Right lobe of liver (tissue), 6 donors: ENCODE data around the gene RBM33. TPM values are rescaled to one million over a fixed set of nuclear protein-coding genes. Genes with fewer than 3 reads are reported as not detected.

Experiments
- ATAC-seq, 4 donors: fragments of 200-7000 bp; cut with Tn5 transposase; one replicate each; pipeline ENCODE4 v1.9.1; 2020; ENCODE audit warnings: mild to moderate bottlenecking in 4 of 4, moderate library complexity in 4 of 4
- DNase-seq, 3 donors: peaks; one replicate each; pipeline ENCODE4 v3.0.0-alpha.2; 2020
- H3K27ac ChIP-seq, 3 donors: fragments of 200-600 bp; one replicate each; pipeline ENCODE4 v1.8.0; 2022
- H3K27me3 ChIP-seq, 2 donors: fragments of 200-600 bp; one replicate each; pipeline ENCODE4 v1.8.0; 2022
- H3K36me3 ChIP-seq, 4 donors: fragments of 200-600 bp; sonication (generic) in 1 of 4; one replicate each; pipeline versions ENCODE4 v1.5.1 to v1.8.0; 2017 to 2022; ENCODE audit warnings: control low read depth in 1 of 4
- H3K4me1 ChIP-seq, 4 donors: fragments of 200-600 bp; sonication (generic) in 1 of 4; one replicate each; pipeline versions ENCODE4 v1.5.1 to v1.8.0; 2017 to 2022; ENCODE audit warnings: control low read depth in 1 of 4
- H3K4me3 ChIP-seq, 3 donors: fragments of 200-600 bp; one replicate each; pipeline ENCODE4 v1.8.0; 2022
- H3K9me3 ChIP-seq, 4 donors: fragments of 200-600 bp; sonication (generic) in 1 of 4; one replicate each; pipeline versions ENCODE4 v1.5.1 to v1.8.0; 2017 to 2022; ENCODE audit warnings: control low read depth in 1 of 4
- CTCF ChIP-seq, 4 donors: fragments of 200-600 bp in 3 of 4; fragments of 450-650 bp in 1 of 4; IDR thresholded peaks; one replicate each; pipeline versions ENCODE4 v1.5.1 to v1.8.0; 2016 to 2022; ENCODE audit warnings: antibody characterized with exemption in 4 of 4, mild to moderate bottlenecking in 2 of 4
- POLR2A ChIP-seq: fragments of 450-650 bp; IDR thresholded peaks from one replicate; pipeline ENCODE4 v1.6.1; 2017; ENCODE audit warnings: antibody characterized with exemption, mild to moderate bottlenecking
- WGBS: methylation state at CpG from one replicate; pipeline ENCODE4 v1.1.6; 2018; ENCODE audit warnings: low coverage, low lambda C conversion rate; ENCODE audit not compliant: insufficient coverage; ENCODE audit errors: missing lambda C conversion rate; 5-methylcytosine and 5-hydroxymethylcytosine counted together
- intact Hi-C, 2 donors: fragments of 100-400 bp; cut with DNase I; formaldehyde crosslinking; loops; one replicate each; pipeline versions ENCODE4 v1.11.2 to v1.14.1; 2022
- total RNA-seq, 6 experiments: library from RNA; depleted of rRNA in 2 of 6; stranded (reverse); fragments of >200 nt in 2 of 6; fragmentation: NEBNext Ultra II Directional in 3 of 6; extraction: Animal tissue kit (Norgen Biotek cat#: 25700) in 3 of 6; gene quantifications; one replicate each; pipeline versions ENCODE4 v1.1.0 to v1.2.4, GENCODE V29; 2016 to 2023
- donor health status: DM: no; HTN: yes; CAD: no.
- donor health status: DM: no; HTN: no; CAD: no.
- donor health status: DM: no; HTN: no; CAD: no.
- donor health status: DM: no; HTN: yes; CAD: no.
- donor health status: DM: no; HTN: yes; CAD: no.

RBM33 gene
- total RNA-seq, 6 experiments from 2014 or later: 24.9 to 55.1 (median 32.0) TPM

- DNase-seq (peak in 1 of 3 donors; percentile 14), ATAC-seq (no peak)
- no peak overlapping the region for H3K27ac ChIP-seq
- no peaks in the 10 kb centered on the region for H3K9me3 ChIP-seq
- intact Hi-C loops: loop anchor here (10.0 kb wide), 2 partner anchors 669 to 679 kb away; no protein-coding TSS in a partner anchor
- H3K27me3 ChIP-seq: no peaks in the 10 kb centered on the region
- peaks cover 0 to 3% (median 0%) of the 10 kb centered on the region in 4 donors for H3K4me1 ChIP-seq
- no CpG with 5 or more reads among the region's 8 CpGs for WGBS
- TF ChIP-seq POLR2A (no peak), CTCF (IDR thresholded peaks at IDR 0.05) (no peak)
- H3K36me3 ChIP-seq: no peaks in the 10 kb centered on the region
- no peak overlapping the region for H3K4me3 ChIP-seq
These were observed 151.5 kb downstream of the RBM33 start for GRCh38 chr7:155795951-155796350.

DNA sequence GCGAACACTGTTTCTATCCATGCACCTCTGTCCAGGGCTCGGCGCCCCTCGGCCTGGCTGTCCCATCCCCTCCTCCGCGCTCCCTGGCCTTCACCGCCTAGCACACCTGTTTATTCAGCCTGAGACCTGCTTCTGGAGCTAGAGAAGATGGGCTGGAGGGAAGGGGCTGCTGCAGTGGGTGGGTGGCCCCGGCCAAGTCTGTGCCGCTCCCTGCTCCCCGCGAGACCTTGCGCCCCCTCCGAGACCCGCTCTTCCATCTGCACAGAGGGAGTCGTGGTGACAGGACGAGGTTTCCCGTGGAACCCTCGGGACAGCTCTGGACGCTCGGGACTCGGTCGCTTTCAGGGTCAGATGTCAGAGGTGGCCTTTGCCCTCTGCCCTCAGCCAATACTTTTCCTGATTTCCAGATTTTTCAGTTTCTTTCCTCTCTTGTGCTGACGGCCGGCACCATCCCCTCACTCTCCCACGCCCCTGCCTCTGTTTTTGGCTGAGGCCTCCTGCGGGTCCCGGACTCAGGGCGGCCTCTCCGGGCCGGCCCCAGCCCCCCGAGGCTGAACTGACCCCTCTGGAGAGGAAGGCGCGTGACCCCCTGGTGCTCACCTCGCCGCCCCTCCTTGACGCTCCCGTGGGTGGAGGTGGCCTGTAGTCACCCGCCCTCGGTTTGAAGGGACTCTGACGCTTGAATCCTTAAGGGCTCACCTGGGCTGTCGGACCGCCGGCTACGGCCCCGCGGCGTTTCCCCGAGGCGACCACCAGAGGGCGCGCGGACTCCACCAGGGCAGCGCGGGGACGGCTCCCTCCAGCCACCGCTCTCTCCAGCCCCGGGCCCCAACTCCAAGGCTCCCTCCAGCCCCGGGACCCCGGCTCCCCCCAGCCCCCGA, 152.2 kb downstream of the RBM33 start:
- Histone ChIP-seq H3K27ac (peak overlapping the region in 2 of 3 donors; percentile 52 to 73), H3K27me3 (no peaks in the 10 kb centered on the region), H3K36me3 (no peaks in the 10 kb centered on the region), H3K4me3 (peak overlapping the region; percentile 32 to 60 (median 45)), H3K4me1 (peaks cover 0 to 9% (median 0%) of the 10 kb centered on the region in 4 donors), H3K9me3 (no peaks in the 10 kb centered on the region)
- TF ChIP-seq POLR2A (no peak), CTCF (IDR thresholded peaks at IDR 0.05) (peak; percentile 89 to 92 (median 90))
- peak; percentile 90 to 96 (median 94) for ATAC-seq
- intact Hi-C loops: loop anchor here (10.0 kb wide), 2 partner anchors 668 to 678 kb away; no protein-coding TSS in a partner anchor
- WGBS: 39% methylated on average over 11 of the region's 60 CpGs
- peak; percentile 71 to 80 (median 78) for DNase-seq

DNA sequence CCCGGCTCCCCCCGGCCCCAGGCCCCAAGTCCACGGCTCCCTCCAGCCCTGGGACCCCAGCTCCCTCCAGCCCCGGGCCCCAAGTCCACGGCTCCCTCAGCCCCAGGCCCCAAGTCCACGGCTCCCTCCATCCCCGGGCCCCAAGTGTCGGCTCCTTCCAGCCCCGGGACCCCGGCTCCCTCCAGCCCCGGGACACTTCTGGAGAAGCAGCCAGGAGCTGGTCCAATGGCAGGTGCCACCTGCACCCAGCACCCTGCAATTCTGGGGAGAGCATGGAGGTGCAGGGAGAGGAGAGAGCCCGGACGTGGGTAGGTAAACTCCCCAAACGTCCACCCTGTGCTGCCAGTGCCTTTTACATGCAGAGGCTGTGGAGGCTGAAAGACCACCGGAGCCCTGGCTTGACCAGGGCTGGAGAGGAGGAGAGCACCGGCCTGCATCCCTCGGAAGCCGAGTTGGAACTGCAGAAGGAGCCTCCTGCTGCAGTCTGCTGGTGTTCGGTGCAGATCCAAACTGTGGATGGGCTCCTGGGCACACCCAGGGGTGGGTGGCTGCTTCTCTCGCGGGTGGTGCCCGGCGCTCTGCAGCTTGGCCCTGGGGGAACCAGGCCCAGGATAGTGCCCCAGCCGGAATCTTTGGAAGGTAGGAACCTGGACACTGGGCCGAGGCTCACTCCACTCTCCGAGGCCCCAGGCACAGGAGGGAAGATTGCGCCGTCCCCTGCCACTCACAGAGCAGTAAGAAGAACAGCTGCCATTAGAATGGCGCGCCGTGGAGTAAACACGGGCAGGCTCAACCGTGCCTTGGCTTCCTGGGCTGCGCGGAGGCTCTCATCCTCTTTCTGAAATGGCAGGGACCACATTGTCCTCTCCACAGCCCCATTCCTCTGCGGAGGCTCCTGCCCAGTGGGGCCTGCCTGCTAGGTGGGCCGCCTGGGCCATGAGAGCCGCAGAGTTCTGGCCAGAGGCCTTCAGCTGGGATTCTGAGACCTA, 153.1 kb downstream of the RBM33 start:
- WGBS: 0% methylated on average over 4 of the region's 38 CpGs
- H3K27me3 ChIP-seq: no peaks in the 10 kb centered on the region
- H3K36me3 ChIP-seq: no peaks in the 10 kb centered on the region
- H3K4me1 ChIP-seq: peaks cover 0 to 9% (median 0%) of the 10 kb centered on the region in 4 donors
- no peak overlapping the region for H3K27ac ChIP-seq
- intact Hi-C loops: loop anchor here (10.0 kb wide), 2 partner anchors 667 to 677 kb away; no protein-coding TSS in a partner anchor
- H3K4me3 ChIP-seq: no peak overlapping the region
- no peaks in the 10 kb centered on the region for H3K9me3 ChIP-seq
- ATAC-seq (peak in 3 of 4 donors; percentile 4 to 13 (median 12)), DNase-seq (peak in 2 of 3 donors; percentile 18 to 50)
- no peak for TF ChIP-seq CTCF (IDR thresholded peaks at IDR 0.05)
- no peak for TF ChIP-seq POLR2A
